Mesenchymal stem cell (in vitro differentiated cells and primary cell): ENCODE measurements around the gene TIAM1.
A peak's percentile ranks its signal among the peaks of the same experiment; 100 is the strongest.

ENCODE experiments used
- DNase-seq: peaks from one replicate; pipeline ENCODE4 v3.0.0-alpha.2; 2013
- H2AFZ ChIP-seq: one replicate; pipeline ENCODE4 v1.6.1; 2013; ENCODE audit warnings: low read depth, mild to moderate bottlenecking, control low read depth, inconsistent platforms, low read length, moderate library complexity
- H2AK5ac ChIP-seq: 2 replicates; pipeline ENCODE4 v1.6.1; 2013; ENCODE audit warnings: low read length, moderate library complexity, mild to moderate bottlenecking, inconsistent platforms; ENCODE audit not compliant: severe bottlenecking
- H2BK120ac ChIP-seq: one replicate; pipeline ENCODE4 v1.6.1; 2013; ENCODE audit warnings: low read depth, mild to moderate bottlenecking, inconsistent platforms, low read length, moderate library complexity
- H2BK12ac ChIP-seq, 2 experiments: one replicate each; pipeline ENCODE4 v1.6.1; 2013; ENCODE audit warnings: inconsistent platforms in 2 of 2, low read length in 2 of 2, mild to moderate bottlenecking in 2 of 2, moderate library complexity in 2 of 2, control low read depth in 1 of 2
- H2BK15ac ChIP-seq: one replicate; pipeline ENCODE4 v1.6.1; 2013; ENCODE audit warnings: mild to moderate bottlenecking, low read depth, inconsistent platforms; ENCODE audit not compliant: poor library complexity, severe bottlenecking
- H2BK5ac ChIP-seq: 2 replicates; pipeline ENCODE4 v1.6.1; 2013; ENCODE audit warnings: low read depth, mild to moderate bottlenecking, low read length, control low read depth, inconsistent platforms; ENCODE audit not compliant: poor library complexity, severe bottlenecking
- H3K14ac ChIP-seq, 2 experiments: one replicate each; pipeline ENCODE4 v1.6.1; 2013; ENCODE audit warnings: inconsistent platforms in 2 of 2, low read length in 2 of 2, control low read depth in 1 of 2, mild to moderate bottlenecking in 1 of 2, moderate library complexity in 1 of 2
- H3K18ac ChIP-seq, 2 experiments: one replicate each; pipeline ENCODE4 v1.6.1; 2013; ENCODE audit warnings: inconsistent platforms in 2 of 2, low read length in 2 of 2, control low read depth in 1 of 2, low read depth in 1 of 2, mild to moderate bottlenecking in 1 of 2
- H3K23ac ChIP-seq, 2 experiments: one replicate each; pipeline ENCODE4 v1.6.1; 2013; ENCODE audit warnings: inconsistent platforms in 2 of 2, low read length in 2 of 2, mild to moderate bottlenecking in 2 of 2, moderate library complexity in 2 of 2, control low read depth in 1 of 2
- H3K27ac ChIP-seq: 2 replicates; pipeline ENCODE4 v1.5.1; 2013; ENCODE audit warnings: mild to moderate bottlenecking, moderate library complexity, low read length, control low read depth, inconsistent platforms; ENCODE audit not compliant: poor library complexity, severe bottlenecking
- H3K27me3 ChIP-seq, 2 experiments: 2 replicates each; pipeline versions ENCODE4 v1.6.1 to v1.7.0; 2013; ENCODE audit warnings: low read length in 2 of 2, mild to moderate bottlenecking in 2 of 2, moderate library complexity in 2 of 2, control low read depth in 1 of 2, inconsistent platforms in 1 of 2; ENCODE audit not compliant: control insufficient read depth in 1 of 2, insufficient read depth in 1 of 2
- H3K36me3 ChIP-seq, 2 experiments: 2 replicates each; pipeline versions ENCODE4 v1.6.1 to v1.7.0; 2013; ENCODE audit warnings: low read length in 2 of 2, control low read depth in 1 of 2, inconsistent platforms in 1 of 2, low read depth in 1 of 2, mild to moderate bottlenecking in 1 of 2; ENCODE audit not compliant: insufficient read depth in 2 of 2, control insufficient read depth in 1 of 2
- H3K4ac ChIP-seq, 2 experiments: one replicate each; pipeline ENCODE4 v1.6.1; 2013; ENCODE audit warnings: inconsistent platforms in 2 of 2, low read length in 2 of 2, mild to moderate bottlenecking in 2 of 2, moderate library complexity in 2 of 2, control low read depth in 1 of 2, low read depth in 1 of 2
- H3K4me1 ChIP-seq: 2 replicates; pipeline ENCODE4 v1.6.1; 2013; ENCODE audit warnings: low read depth, low read length, control low read depth; ENCODE audit not compliant: control insufficient read depth, insufficient read depth
- H3K4me2 ChIP-seq: 2 replicates; pipeline ENCODE4 v1.6.1; 2013; ENCODE audit warnings: low read length, mild to moderate bottlenecking, inconsistent platforms; ENCODE audit not compliant: poor library complexity, severe bottlenecking
- H3K4me3 ChIP-seq, 2 experiments: 2 replicates each; pipeline versions ENCODE4 v1.5.1 to v1.7.0; 2013; ENCODE audit warnings: low read length in 2 of 2, mild to moderate bottlenecking in 2 of 2, control low read depth in 1 of 2, low read depth in 1 of 2; ENCODE audit not compliant: insufficient read depth in 1 of 2
- H3K79me1 ChIP-seq: replicated peaks from 2 replicates; pipeline ENCODE4 v1.6.1; 2013; ENCODE audit warnings: mild to moderate bottlenecking, control low read depth, low read length, inconsistent platforms; ENCODE audit not compliant: poor library complexity, severe bottlenecking
- H3K9ac ChIP-seq: 2 replicates; pipeline ENCODE4 v1.7.0; 2013; ENCODE audit warnings: mild to moderate bottlenecking, low read length, moderate library complexity
- H3K9me3 ChIP-seq: 2 replicates; pipeline ENCODE4 v1.7.0; 2013; ENCODE audit warnings: mild to moderate bottlenecking, low read length; ENCODE audit not compliant: control insufficient read depth
- H4K8ac ChIP-seq: one replicate; pipeline ENCODE4 v1.6.1; 2013; ENCODE audit warnings: inconsistent platforms, mild to moderate bottlenecking, low read length, moderate library complexity
- H4K91ac ChIP-seq: one replicate; pipeline ENCODE4 v1.6.1; 2013; ENCODE audit warnings: mild to moderate bottlenecking, low read length, inconsistent platforms
- WGBS: methylation state at CpG from one replicate; pipeline ENCODE4 v1.1.7; 2013; ENCODE audit warnings: mixed read lengths; 5-methylcytosine and 5-hydroxymethylcytosine counted together

TIAM1 gene

DNA sequence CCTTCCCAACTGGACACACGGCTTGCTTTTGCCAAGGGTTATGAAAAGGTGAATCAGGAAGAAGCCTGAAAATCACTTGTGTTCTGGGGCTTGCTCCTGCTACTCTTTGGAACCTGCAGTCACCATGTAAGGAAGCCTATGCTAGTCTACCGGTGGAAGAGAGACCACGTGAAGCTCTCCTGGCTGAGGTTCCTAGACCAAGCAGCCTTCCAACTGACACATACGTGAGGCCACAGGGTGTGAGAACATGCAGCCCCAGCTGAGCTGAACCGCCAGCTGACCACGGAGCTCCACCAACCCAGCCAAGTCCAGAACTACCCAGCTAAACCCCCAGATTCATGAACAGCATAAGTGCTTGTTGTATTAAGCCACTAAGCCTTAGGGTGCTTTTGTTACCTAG lies 233.0 kb downstream of the TIAM1 start:
- WGBS: 89% methylated on average over 5 of the region's 6 CpGs

DNA sequence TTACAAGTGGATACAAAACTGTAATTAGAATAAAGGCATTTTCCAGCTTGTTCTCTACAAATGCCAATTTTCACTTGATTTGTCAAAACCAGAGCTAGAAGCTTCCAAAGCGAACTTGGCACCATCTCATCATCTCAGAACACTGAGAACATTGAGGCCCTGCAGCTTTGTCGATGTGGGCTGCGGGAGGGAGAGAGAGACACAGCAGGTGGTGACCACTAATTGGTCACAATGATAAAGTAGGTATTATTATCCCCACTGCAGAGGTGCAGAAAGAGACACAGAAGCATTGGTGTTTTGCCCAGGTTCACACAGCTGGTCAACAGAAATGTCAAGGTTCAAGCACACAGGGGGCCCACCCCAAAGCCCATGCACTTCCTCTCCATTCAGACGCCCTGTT lies 233.6 kb downstream of the TIAM1 start:
- WGBS: 75% methylated on average over 2 of the region's 4 CpGs
- no peak overlapping the region for H4K8ac ChIP-seq
- DNase-seq: no peak

More for the DNA sequence above, 233.0 kb downstream of the TIAM1 start:
- Histone ChIP-seq H3K27ac (no peak overlapping the region), H4K8ac (no peak overlapping the region), H3K4me3 (no peak overlapping the region), H2BK15ac (no peak overlapping the region), H2AFZ (no peak overlapping the region), H3K27me3 (no peaks in the 10 kb centered on the region), H3K36me3 (no peaks in the 10 kb centered on the region), H2AK5ac (no peak overlapping the region), H3K4ac (no peak overlapping the region), H2BK12ac (no peak overlapping the region), H2BK120ac (no peak overlapping the region), H3K4me2 (no peak overlapping the region), H2BK5ac (no peak overlapping the region), H3K79me1 (no peaks in the 10 kb centered on the region), H3K14ac (no peak overlapping the region), H3K18ac (no peak overlapping the region), H3K23ac (no peak overlapping the region), H3K4me1 (peaks cover 3% of the 10 kb centered on the region), H3K9ac (no peak overlapping the region), H4K91ac (no peak overlapping the region), H3K9me3 (no peaks in the 10 kb centered on the region)
- DNase-seq: no peak

DNA sequence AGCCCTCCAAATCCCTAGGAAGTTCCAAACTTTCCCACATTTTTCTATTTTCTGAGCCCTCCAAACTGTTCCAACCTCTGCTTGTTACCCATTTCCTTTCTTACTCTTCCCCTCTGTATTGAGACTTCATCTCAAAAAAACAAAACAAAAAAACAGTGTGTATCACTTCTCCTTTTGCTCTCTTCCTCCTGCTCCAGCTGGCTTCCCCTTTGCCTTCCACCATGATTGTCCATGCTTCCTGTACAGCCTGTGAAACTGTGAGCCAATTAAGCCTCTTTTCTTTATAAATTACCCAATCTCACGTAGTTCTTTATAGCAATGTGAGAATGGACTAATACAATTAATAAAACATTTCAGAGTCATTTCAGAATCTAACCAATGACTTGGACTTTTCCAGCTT lies 236.2 kb downstream of the TIAM1 start:
- peaks cover 3% of the 10 kb centered on the region for H3K4me1 ChIP-seq
- H3K23ac ChIP-seq: no peak overlapping the region
- WGBS: 100% methylated on average over 1 of the region's 1 CpG
- H3K79me1 ChIP-seq: no peaks in the 10 kb centered on the region
- H3K4ac ChIP-seq: no peak overlapping the region
- no peak overlapping the region for H3K4me3 ChIP-seq
- no peaks in the 10 kb centered on the region for H3K36me3 ChIP-seq
- no peak overlapping the region for H2BK5ac ChIP-seq
- H2AFZ ChIP-seq: no peak overlapping the region
- no peak overlapping the region for H2AK5ac ChIP-seq
- H3K18ac ChIP-seq: peak overlapping the region in 1 of 2 experiments; percentile 77
- H4K8ac ChIP-seq: no peak overlapping the region
- H2BK15ac ChIP-seq: no peak overlapping the region
- H3K27me3 ChIP-seq: no peaks in the 10 kb centered on the region
- H3K4me2 ChIP-seq: no peak overlapping the region
- peak overlapping the region; percentile 46 for H4K91ac ChIP-seq
- no peak overlapping the region for H2BK120ac ChIP-seq
- no peak overlapping the region for H3K27ac ChIP-seq
- H3K9me3 ChIP-seq: no peaks in the 10 kb centered on the region
- no peak for DNase-seq
- no peak overlapping the region for H2BK12ac ChIP-seq
- H3K9ac ChIP-seq: no peak overlapping the region
- no peak overlapping the region for H3K14ac ChIP-seq

More for the DNA sequence above, 233.6 kb downstream of the TIAM1 start:
- Histone ChIP-seq H3K18ac (no peak overlapping the region), H2AK5ac (no peak overlapping the region), H3K4me2 (no peak overlapping the region), H3K9me3 (no peaks in the 10 kb centered on the region), H4K91ac (no peak overlapping the region), H3K27ac (no peak overlapping the region), H2BK15ac (no peak overlapping the region), H2AFZ (no peak overlapping the region), H3K4ac (no peak overlapping the region), H3K36me3 (no peaks in the 10 kb centered on the region), H3K27me3 (no peaks in the 10 kb centered on the region), H2BK5ac (no peak overlapping the region), H3K14ac (no peak overlapping the region), H2BK12ac (peak overlapping the region in 1 of 2 experiments; percentile 43), H3K9ac (no peak overlapping the region), H3K4me1 (peaks cover 3% of the 10 kb centered on the region), H3K23ac (no peak overlapping the region), H3K79me1 (no peaks in the 10 kb centered on the region), H2BK120ac (no peak overlapping the region), H3K4me3 (no peak overlapping the region)

DNA sequence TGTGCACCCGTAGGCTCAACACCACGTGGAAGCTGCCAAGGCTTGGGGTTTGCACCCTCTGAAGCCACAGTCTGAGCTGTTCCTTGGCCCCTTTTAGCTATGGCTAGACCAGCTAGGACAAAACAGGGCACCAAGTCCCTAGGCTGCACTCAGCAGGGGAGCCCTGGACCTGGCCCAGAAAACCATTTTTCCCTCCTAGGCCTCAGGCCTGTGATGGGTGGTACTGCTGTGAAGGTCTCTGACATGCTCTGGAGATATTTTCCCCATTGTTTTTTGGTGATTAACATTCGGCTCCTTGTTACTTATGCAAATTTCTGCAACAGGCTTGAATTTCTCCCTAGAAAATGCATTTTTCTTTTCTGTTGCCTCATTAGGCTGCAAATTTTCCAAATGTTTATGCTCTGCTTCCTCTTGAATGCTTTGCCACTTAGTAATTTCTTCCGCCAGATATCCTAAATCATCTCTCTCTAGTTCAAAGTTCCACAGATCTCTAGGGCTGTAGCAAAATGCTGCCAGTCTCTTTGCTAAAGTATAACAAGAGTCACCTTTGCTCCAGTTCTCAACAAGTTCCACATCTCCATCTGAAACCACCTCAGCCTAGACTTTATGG lies 236.8 kb downstream of the TIAM1 start:
- Histone ChIP-seq H3K9ac (no peak overlapping the region), H3K79me1 (no peaks in the 10 kb centered on the region), H2BK5ac (no peak overlapping the region), H2AFZ (no peak overlapping the region), H3K4me2 (no peak overlapping the region), H3K27me3 (no peaks in the 10 kb centered on the region), H4K91ac (peak overlapping the region; percentile 11), H3K23ac (no peak overlapping the region), H3K4me3 (no peak overlapping the region), H3K18ac (peak overlapping the region; percentile 67 to 80), H2BK15ac (peak overlapping the region; percentile 44), H3K4me1 (peaks cover 3% of the 10 kb centered on the region), H3K27ac (no peak overlapping the region), H3K9me3 (no peaks in the 10 kb centered on the region), H3K36me3 (no peaks in the 10 kb centered on the region), H3K14ac (no peak overlapping the region), H2AK5ac (no peak overlapping the region), H2BK12ac (peak overlapping the region in 1 of 2 experiments; percentile 75), H4K8ac (peak overlapping the region; percentile 78), H2BK120ac (peak overlapping the region; percentile 54), H3K4ac (peak overlapping the region in 1 of 2 experiments; percentile 73)
- DNase-seq: peak; percentile 61
- 58% methylated on average over 4 of the region's 4 CpGs for WGBS
